ENCODE results near the gene STK39.

Gene STK39

GRCh38 chr2:167990062-167990461 lies 257.3 kb downstream of the STK39 start:
- Histone ChIP-seq H3K9ac (no peak overlapping the region), H3K27ac (no peak overlapping the region), H3K4me2 (no peak overlapping the region), H2AFZ (ENCODE audit: low read depth) (no peak overlapping the region), H3K36me3 (ENCODE audit: insufficient read depth) (no peaks in the 10 kb centered on the region), H3K79me2 (ENCODE audit: insufficient read depth, low read depth) (no peaks in the 10 kb centered on the region), H4K20me1 (ENCODE audit: insufficient read depth) (no peaks in the 10 kb centered on the region), H3K27me3 (ENCODE audit: insufficient read depth, low read depth) (no peaks in the 10 kb centered on the region), H3K4me1 (ENCODE audit: low read depth, poor library complexity, severe bottlenecking) (no peaks in the 10 kb centered on the region), H3K4me3 (IDR thresholded peaks at IDR 0.05; ENCODE audit: insufficient read depth, low read depth, low read length) (no peak overlapping the region)
- TF ChIP-seq CTCF (conservative IDR thresholded peaks at IDR 0.05; ENCODE audit: low read depth, low read length), result no peak

DNA sequence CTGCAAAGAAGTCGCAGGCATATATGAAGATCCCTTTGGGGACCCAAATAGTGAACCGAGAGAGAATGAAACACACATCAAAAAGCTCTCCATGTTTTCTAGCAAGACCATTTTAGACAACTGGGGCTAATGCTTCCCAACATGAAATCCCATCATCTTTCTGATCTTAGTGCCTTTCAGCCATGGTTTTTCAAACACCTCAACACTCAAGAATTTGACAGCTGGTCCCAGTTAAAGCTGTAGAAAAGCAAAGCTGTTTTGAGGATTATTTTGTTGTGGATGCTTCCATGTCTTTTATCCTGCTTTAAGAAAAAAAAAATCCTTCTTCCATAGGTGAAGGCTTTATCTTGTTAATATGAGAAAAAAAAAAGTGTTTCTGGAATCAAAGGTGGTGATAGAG lies 259.1 kb downstream of the STK39 start:
- Histone ChIP-seq H3K4me2 (no peak overlapping the region), H3K36me3 (ENCODE audit: insufficient read depth) (no peaks in the 10 kb centered on the region), H3K9ac (no peak overlapping the region), H2AFZ (ENCODE audit: low read depth) (no peak overlapping the region), H3K27ac (no peak overlapping the region), H3K4me1 (ENCODE audit: low read depth, poor library complexity, severe bottlenecking) (no peaks in the 10 kb centered on the region), H3K4me3 (IDR thresholded peaks at IDR 0.05; ENCODE audit: insufficient read depth, low read depth, low read length) (no peak overlapping the region), H3K79me2 (ENCODE audit: insufficient read depth, low read depth) (no peaks in the 10 kb centered on the region), H3K27me3 (ENCODE audit: insufficient read depth, low read depth) (no peaks in the 10 kb centered on the region), H4K20me1 (ENCODE audit: insufficient read depth) (no peaks in the 10 kb centered on the region)
- no peak for TF ChIP-seq CTCF (conservative IDR thresholded peaks at IDR 0.05; ENCODE audit: low read depth, low read length)

- Histone ChIP-seq H3K36me3 (ENCODE audit: insufficient read depth) (no peaks in the 10 kb centered on the region), H3K27ac (no peak overlapping the region), H3K4me2 (no peak overlapping the region), H3K4me3 (IDR thresholded peaks at IDR 0.05; ENCODE audit: insufficient read depth, low read depth, low read length) (no peak overlapping the region), H3K27me3 (ENCODE audit: insufficient read depth, low read depth) (no peaks in the 10 kb centered on the region), H3K79me2 (ENCODE audit: insufficient read depth, low read depth) (no peaks in the 10 kb centered on the region), H3K4me1 (ENCODE audit: low read depth, poor library complexity, severe bottlenecking) (no peaks in the 10 kb centered on the region), H4K20me1 (ENCODE audit: insufficient read depth) (no peaks in the 10 kb centered on the region), H3K9ac (no peak overlapping the region), H2AFZ (ENCODE audit: low read depth) (no peak overlapping the region)
- no peak for TF ChIP-seq CTCF (conservative IDR thresholded peaks at IDR 0.05; ENCODE audit: low read depth, low read length)
Measured at GRCh38 chr2:167987558-167987957, 259.8 kb downstream of the STK39 start.

- no peaks in the 10 kb centered on the region for H4K20me1 ChIP-seq (ENCODE audit: insufficient read depth)
- H3K36me3 ChIP-seq (ENCODE audit: insufficient read depth), result no peaks in the 10 kb centered on the region
- no peak overlapping the region for H2AFZ ChIP-seq (ENCODE audit: low read depth)
- H3K4me1 ChIP-seq (ENCODE audit: low read depth, poor library complexity, severe bottlenecking), result no peaks in the 10 kb centered on the region
- H3K27ac ChIP-seq, result no peak overlapping the region
- no peak for TF ChIP-seq CTCF (conservative IDR thresholded peaks at IDR 0.05; ENCODE audit: low read depth, low read length)
- H3K9ac ChIP-seq, result no peak overlapping the region
- no peak overlapping the region for H3K4me3 ChIP-seq (IDR thresholded peaks at IDR 0.05; ENCODE audit: insufficient read depth, low read depth, low read length)
- no peaks in the 10 kb centered on the region for H3K79me2 ChIP-seq (ENCODE audit: insufficient read depth, low read depth)
- H3K4me2 ChIP-seq, result no peak overlapping the region
- no peaks in the 10 kb centered on the region for H3K27me3 ChIP-seq (ENCODE audit: insufficient read depth, low read depth)
Measured at GRCh38 chr2:167987026-167987425, 260.4 kb downstream of the STK39 start.

- Histone ChIP-seq H3K4me3 (IDR thresholded peaks at IDR 0.05; ENCODE audit: insufficient read depth, low read depth, low read length) (no peak overlapping the region), H2AFZ (ENCODE audit: low read depth) (no peak overlapping the region), H4K20me1 (ENCODE audit: insufficient read depth) (no peaks in the 10 kb centered on the region), H3K4me2 (no peak overlapping the region), H3K27ac (no peak overlapping the region), H3K9ac (no peak overlapping the region), H3K36me3 (ENCODE audit: insufficient read depth) (no peaks in the 10 kb centered on the region), H3K4me1 (ENCODE audit: low read depth, poor library complexity, severe bottlenecking) (no peaks in the 10 kb centered on the region), H3K79me2 (ENCODE audit: insufficient read depth, low read depth) (no peaks in the 10 kb centered on the region), H3K27me3 (ENCODE audit: insufficient read depth, low read depth) (no peaks in the 10 kb centered on the region)
- TF ChIP-seq CTCF (conservative IDR thresholded peaks at IDR 0.05; ENCODE audit: low read depth, low read length), result no peak
Measured at GRCh38 chr2:167986223-167986622, 261.2 kb downstream of the STK39 start.

Measured in KMS-11 (cell line).